Posterior vena cava (tissue), 2 donors: ENCODE measurements around the gene ZNF71. TPM values are rescaled to one million over a fixed set of nuclear protein-coding genes. Genes with fewer than 3 reads are reported as not detected.
"Not testable (repeated sequence)": the region's sequence is repeated elsewhere in the genome, so short reads cannot be mapped to it uniquely, and the experiment has no call there.

ENCODE experiments used
- DNase-seq: peaks from one replicate; pipeline ENCODE4 v3.0.0-alpha.2; 2020; ENCODE audit warnings: low spot score
- intact Hi-C, 2 donors: fragments of 100-400 bp; cut with DNase I; formaldehyde crosslinking; loops; one replicate each; pipeline versions ENCODE4 v1.14.1 to v1.14.2; 2022 to 2023
- total RNA-seq, 2 donors: library from RNA; stranded (reverse); fragmentation: NEBNext Ultra II Directional; extraction: Animal tissue kit (Norgen Biotek cat#: 25700); gene quantifications; one replicate each; pipeline ENCODE4 v1.2.1, GENCODE V29; 2021
- donor health status: DM: yes; HTN: yes; CAD: no.
- donor health status: DM: yes; HTN: yes; CAD: no.

The ZNF71 gene
- total RNA-seq, 2 donors from 2014 or later: 8.4 to 11.1 TPM

DNA sequence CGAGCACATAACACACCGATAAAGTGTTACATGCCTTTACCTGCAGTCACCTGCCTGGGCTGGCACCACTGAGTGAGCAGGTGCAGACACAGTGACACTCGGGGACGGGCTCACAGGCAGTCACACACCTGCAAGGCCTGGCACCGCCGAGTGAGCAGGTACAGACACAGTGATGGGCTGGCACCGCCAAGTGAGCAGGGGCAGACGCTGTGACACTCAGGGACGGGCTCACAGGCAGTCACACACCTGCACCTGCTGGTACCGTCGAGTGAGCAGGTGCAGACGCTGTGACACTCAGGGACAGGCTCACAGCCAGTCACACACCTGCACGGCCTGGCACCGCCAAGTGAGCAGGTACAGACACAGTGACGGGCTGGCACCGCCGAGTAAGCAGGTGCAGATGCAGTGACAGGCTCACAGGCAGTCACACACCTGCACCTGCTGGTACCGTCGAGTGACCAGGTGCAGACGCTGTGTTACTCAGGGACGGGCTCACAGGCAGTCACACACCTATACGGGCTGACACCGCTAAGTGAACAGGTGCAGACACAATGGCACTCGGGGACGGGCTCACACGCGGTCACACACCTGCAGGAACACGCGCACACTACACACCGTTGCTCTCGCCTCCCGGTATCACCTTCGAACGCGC lies 76.0 kb downstream of the ZNF71 start:
- intact Hi-C loops: no loop called here
- DNase-seq: no peak

DNA sequence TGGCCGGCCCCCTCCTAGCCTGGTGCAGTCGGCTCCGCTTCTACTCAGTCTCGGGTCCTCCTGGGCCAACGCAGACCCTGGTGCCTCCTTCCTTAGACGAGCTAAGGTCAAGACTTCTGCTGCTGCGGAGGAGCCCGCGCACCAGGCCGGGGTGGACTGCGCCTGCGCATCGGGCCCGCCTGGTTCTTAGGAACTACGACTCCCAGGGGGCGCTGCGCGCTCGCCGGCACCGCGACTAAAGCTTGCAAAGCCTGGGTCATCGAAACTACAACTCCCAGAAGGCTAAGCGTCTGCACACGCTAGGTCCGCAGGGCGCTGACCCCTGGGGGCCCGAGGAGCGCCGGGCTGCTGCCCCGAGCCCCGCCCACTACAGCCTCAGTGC lies 76.5 kb downstream of the ZNF71 start, which contains the start of gene ZNF835:
Gene ZNF835 (minus strand): TSS at position 145 of the 382 bp plus-strand sequence. CDS start 6,559 bp downstream, outside the sequence.
- DNase-seq: peak; percentile 99
- intact Hi-C loops: no loop called here

DNA sequence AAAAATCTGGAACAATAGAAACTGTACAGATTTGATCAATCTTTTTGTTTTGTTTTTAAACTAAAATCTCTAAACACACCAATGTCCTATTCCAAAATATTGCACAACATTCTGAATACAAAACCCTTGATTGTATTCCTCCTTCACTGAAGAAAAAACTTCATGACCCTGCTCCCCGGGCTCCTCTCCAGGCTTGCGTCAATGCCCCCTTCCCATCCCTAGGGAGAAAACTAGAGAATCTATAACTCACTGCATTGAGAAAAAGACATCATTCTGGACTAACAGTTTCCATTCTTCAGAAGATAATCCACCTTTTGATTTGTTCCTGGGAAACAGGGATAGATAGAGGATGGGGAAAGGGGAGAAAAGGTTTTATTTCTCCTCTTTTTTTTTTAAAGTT lies 77.5 kb downstream of the ZNF71 start:
- intact Hi-C loops, DNase-seq: not testable (repeated sequence)

Other genes starting within 250 kb of the ZNF71 start
- gene ZNF582, start 201.8 kb upstream of the ZNF71 start, total RNA-seq: 1 to 10 TPM; 3.0 to 3.7 TPM
- gene ZNF583, start 191.0 kb upstream of the ZNF71 start, total RNA-seq: 10 to 100 TPM in 1 of 2 donors, 1 to 10 TPM in 1; 9.6 to 10.8 TPM
- gene ZNF667, start 118.0 kb upstream of the ZNF71 start, total RNA-seq: 1 to 10 TPM; 3.8 to 4.0 TPM
- 1 to 10 TPM; 7.7 to 9.4 TPM for gene ZNF471, start 87.4 kb upstream of the ZNF71 start, total RNA-seq
- gene ZFP28, start 56.4 kb upstream of the ZNF71 start, total RNA-seq: 10 to 100 TPM in 1 of 2 donors, 1 to 10 TPM in 1; 9.3 to 11.9 TPM
- gene ZNF470, start 27.8 kb upstream of the ZNF71 start, total RNA-seq: 1 to 10 TPM; 6.6 to 8.2 TPM
- under 1 TPM; 0.71 to 0.74 TPM for gene SMIM17, start 47.9 kb downstream of the ZNF71 start, total RNA-seq
- gene ZNF835, start 76.5 kb downstream of the ZNF71 start, total RNA-seq: 1 to 10 TPM; 1.7 to 2.0 TPM
- gene PEG3, start 245.4 kb downstream of the ZNF71 start, total RNA-seq: 10 to 100 TPM in 1 of 2 donors, 1 to 10 TPM in 1; 9.9 to 11.6 TPM
- gene ZIM2, start 245.4 kb downstream of the ZNF71 start, total RNA-seq: 1 to 10 TPM in 1 of 2 donors, under 1 TPM in 1; 0.33 to 1.1 TPM